GM18519 (cell line): ENCODE measurements around the gene MYOZ3.

Experiments
- ATAC-seq: cut with Tn5 transposase; IDR thresholded peaks from one replicate; pipeline ENCODE4 v1.9.1; 2021; ENCODE audit warnings: mild to moderate bottlenecking, moderate library complexity; ENCODE audit not compliant: unreplicated experiment, low FRiP score

MYOZ3 gene

GRCh38 chr5:150676578-150676977, 15.5 kb downstream of the MYOZ3 start:
- no peak for ATAC-seq

- no peak for ATAC-seq
Measured at GRCh38 chr5:150689120-150689519, 28.1 kb downstream of the MYOZ3 start.

DNA sequence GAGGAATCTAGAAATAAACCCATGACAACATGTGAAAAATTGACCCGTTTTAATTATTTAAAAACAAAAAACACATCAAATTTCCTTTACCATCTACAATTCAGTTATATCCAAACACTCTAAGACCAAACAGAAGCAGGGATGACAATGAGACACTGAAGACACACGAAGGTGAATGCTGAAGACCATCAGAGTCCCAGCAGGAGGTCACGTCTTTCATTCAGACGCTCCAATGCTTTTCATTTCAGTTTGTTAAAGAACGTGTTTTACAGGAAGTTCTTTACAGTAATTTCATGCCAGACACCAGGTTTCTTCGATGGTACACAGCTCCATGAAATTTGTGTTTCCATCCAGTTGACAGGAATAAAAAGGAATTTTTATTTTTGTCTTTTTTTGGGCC, 29.7 kb downstream of the MYOZ3 start:
- ATAC-seq: no peak

DNA sequence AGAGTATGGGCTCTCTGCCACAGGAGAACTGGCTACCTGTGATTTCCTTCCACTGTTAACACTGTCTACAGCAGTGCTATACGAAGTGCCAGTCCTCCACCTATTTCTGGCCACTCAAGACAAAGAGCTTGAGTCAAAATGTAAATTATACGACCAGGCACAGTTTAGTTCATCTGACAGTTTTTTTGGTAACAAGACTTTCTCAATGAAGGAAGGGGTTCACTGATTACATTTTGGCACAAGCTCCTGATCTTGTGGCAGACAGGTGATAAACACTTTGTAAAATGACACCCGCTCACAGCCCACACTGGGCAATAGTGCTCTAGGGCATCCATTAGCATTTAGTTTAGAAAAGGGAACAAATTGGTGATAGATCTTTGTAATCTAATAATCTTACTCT, 31.2 kb downstream of the MYOZ3 start:
- ATAC-seq: no peak

DNA sequence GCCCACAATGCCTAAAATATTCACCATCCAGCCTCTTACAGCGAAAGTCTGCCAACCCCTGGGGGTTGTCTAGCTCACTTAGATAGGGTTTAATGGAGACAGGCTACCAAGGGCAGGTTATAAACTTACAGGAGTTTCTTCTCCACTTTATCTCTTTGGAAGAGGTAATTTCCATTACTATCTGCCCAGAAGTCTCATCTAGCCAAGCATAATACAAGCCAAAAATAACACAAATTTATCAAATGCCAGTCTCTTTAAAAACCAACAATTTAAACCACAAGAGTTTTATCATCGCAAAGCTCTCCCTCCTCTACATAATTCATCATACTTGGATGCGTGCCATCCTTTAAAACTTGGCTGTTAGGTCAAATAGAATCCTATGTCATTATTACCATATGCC, 33.6 kb downstream of the MYOZ3 start:
- ATAC-seq: no peak

DNA sequence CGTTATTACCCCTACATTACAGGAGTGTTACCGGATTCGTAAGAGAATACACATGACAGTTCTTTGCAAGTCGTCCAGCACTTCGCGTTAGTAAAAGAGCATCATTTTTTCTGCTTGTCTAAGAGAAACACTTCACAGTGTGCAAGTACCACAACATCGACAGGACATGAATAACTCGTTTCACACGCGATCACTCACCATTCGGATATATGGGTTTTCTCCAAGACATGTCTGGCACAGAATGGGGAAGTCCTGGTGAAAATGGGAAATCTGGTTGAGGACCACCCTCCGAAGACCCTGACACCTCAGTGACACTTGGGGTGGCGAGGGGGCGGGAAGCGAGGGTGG, 39.2 kb downstream of the MYOZ3 start:
- no peak for ATAC-seq

DNA sequence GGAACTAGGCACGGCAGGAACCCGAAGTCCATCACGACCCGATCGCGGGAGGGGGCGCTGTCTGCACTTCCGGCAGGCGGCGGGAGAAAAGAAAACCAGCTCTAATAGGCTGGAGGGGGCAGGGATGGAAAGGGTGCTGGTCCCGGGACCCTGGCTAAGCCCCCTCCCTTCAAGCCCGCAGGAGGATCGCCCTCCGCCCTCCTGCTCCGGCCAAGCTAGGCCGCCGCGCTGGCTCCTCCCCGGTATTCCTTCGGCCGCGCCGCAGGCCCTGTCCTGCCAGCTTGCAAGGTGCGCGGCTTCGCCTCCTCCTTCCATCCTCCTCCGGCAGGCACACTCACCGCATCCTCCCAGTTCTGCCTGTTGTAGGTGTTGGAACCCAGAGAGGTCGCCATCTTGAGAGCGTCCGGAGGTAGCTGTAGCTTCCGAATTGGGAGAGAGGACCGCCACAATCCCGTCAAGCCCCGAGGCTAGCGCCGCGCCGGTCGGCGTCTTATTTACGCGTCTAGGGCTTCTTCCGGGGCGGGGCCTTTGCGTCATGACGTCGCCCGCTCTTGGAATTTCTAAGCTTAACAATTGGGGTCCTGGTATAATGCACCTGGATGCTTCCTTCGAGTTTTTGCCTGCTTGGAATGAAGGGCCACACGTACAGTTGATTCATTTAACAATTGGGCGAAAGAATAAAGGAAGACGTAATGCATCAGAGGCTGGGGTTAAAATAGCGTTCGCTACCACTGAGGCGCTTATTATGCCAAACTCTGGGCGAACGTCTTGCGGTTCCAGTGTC, 39.7 kb downstream of the MYOZ3 start, which contains the start of gene RBM22:
Gene RBM22, minus strand, starts transcription at position 469 of the 784 bp plus-strand sequence. Its CDS starts 77 bp downstream, at position 392.
- ATAC-seq: peak; percentile 90

DNA sequence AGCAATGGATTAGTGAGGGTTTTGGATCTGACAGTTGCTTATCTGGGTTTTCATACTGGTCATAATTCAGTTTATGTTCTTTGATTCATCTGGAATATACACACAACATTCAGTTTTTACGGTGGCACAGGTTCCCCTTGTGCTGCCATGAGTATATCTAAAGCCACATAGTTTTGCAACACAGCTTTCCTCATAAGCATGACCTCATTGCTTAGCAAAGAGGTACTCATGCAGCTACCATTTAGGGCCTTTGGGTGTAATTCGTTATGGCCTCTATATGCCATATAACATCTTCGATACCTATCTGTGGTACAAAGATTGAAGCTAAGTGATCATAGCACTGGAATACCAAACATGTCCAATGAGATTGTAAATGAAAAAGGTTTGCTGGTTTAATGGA, 42.7 kb downstream of the MYOZ3 start:
- no peak for ATAC-seq

DNA sequence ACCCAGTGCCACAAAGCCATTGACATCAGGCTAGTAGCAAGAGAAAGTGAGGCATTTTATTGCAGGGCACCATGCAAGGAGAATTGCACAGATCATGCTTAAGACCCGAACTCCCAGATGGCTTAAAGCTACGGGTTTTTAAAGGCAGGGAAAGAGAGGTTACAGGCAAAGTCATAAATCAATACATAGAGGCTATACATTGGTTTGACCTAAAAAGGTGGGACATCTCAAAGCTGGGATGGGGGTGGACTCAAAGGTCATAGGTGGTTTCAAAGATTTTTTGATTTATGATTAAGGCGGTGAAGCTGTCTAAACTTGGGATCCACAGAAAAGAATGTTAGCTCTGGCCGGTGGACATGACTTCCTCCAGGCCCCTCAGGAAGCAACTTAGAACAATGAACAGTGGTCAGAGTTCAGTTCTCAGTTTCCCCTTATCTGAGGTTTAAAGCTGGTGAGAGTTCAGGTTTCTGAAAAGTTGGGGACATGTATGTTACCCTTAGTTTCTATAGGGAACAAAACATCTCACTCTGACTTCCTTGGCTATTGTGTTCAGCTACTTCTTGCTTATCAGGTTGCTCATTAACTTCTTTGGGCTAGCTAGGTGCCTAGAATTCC, 45.8 kb downstream of the MYOZ3 start:
- ATAC-seq: no peak

DNA sequence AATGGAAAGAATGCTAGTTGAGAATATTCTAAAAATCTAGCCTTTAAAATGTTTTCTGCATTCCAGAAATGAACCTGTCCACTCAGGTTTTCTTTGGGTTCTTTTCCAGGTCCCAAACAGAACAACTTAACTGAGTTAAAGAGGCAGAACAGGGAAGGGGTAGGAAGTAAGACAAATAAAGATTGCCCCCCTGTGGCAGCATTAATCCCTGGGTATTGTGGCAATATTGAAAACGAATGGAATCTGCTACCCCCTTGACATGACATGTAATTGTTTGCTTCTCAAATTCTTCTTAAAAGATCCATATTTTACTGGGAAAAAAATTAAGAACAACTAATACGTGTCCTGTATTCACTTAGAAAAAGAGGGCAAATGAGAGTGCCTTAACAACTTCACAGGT, 49.1 kb downstream of the MYOZ3 start:
- no peak for ATAC-seq

- no peak for ATAC-seq
Measured at GRCh38 chr5:150723845-150724244, 62.8 kb downstream of the MYOZ3 start.
